NCI-H226 (cell line): ENCODE data around the gene CALCB.
"Not testable (repeated sequence)": the region's sequence is repeated elsewhere in the genome, so short reads cannot be mapped to it uniquely, and the experiment has no call there.

Source experiments
- DNase-seq: peaks from one replicate; pipeline ENCODE4 v3.0.0-alpha.2; 2015

The CALCB gene, protein sequence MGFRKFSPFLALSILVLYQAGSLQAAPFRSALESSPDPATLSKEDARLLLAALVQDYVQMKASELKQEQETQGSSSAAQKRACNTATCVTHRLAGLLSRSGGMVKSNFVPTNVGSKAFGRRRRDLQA

DNA sequence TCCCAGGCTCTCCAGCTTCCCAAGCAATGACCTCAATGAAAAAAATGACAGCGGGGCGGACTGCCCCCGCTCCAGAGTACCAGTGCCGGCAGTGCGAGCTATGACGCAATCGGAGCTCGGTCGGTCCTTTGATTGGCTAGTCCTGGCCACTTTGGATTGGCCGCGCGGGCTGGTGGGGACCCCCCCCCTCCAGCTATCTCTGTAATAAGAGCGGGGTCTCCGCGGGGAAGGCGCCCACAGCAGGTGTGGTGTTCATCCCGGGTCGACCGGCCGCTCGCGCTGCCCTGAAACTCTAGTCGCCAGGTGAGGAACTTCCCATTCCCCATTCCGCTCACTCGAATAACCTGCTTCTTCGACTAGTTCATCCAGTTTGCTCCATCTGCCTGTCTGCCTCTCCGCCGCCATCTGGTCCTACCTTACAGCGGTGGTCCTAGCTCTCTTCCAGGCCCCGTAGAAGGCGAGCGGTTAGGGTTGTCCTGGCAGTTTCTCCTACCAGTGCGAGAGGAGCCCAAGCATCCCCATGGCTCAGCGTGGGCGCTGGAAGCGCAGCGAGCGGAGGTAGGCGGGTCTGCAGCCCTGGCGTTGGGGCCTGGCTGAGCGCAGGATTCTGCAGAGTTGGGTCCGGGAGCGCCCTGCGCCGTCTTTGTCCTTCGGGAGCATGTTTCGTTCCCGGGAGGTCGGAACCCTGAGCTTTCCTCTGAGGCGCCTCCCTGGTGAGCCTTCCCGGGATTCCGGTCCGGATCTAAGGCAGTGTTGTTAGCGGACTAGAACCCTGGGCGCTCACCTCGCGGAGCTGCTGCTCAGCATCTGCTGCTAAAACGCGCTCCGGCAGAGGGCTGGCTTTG is at the start of gene CALCB:
Gene CALCB (plus strand): TSS at position 233 of the 845 bp plus-strand sequence. CDS start 1,126 bp downstream, outside the sequence.
- no peak for DNase-seq

DNA sequence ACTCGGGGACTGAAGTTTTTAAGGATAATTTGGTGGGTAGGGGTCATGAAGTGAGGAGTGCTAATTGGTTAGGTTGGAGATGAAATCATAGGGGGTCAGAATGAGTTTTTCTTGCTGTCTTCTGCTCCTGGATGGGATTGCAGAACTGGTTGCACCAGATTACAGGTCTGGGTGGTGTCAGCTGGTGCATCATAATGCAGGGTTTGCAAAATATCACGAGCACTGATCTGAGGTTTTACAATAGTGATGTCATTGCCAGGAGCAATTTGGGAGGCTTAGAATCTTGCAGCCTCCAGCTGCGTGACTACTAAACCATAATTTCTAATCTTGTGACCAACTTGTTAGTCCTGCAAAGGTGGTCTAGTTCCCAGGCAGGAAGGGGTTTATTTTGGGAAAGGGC is 46.4 kb upstream of the CALCB start:
- DNase-seq: no peak

DNA sequence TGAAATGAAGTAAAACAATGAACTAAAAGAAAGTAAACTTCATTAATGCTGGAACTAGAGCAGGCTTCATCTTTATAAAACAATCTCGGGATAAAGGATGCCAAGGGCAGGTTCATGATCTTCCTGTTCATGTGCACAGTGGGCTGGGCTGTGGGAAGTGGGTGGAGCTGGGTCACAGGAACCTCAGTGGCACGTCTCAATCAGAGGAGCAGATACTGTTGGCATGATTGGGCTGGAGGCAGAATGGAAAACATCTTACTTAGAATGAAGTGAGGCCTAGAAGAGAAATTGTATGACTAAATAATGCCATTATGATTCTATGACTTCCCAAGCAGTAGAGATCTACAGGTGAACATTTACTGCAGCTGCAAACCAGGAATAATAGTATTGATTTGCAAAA is 45.4 kb upstream of the CALCB start:
- DNase-seq: no peak

DNA sequence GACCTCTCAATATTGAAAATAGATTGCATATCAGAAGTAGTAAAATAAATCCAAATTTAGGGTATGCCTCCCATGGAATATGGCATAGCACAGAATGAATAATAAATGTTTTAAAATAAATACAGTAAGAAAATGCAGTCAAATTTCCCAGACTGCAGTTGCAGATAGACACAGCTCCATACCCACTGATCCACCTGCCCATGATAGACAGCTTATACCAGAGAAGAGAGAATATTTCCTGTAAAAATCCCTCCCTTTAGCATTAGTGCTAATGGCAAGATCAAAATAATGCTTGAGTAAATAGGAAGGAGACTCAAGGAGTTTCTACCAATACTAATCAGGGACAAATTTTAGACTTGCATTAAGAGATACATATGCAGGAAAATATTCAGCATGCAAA is 45.0 kb upstream of the CALCB start:
- DNase-seq: no peak

DNA sequence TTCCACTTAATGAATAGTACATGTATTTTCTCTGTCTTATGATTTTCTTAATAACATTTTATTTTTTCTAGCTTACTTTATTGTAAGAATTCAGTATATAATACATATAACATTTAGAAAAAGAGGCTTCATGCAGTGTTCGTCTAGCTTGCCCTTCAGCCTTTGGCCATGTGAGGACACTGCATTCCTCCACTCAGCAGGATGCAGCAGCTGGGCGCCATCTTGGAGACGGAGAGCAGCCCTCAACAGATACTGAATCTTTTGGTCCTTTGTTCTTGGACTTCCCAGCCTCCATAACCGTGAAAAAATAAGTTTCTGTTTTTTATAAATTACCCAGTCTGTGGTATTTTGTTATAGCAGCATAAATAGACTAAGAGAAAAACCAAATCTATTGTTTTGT is 41.4 kb upstream of the CALCB start:
- not testable (repeated sequence) for DNase-seq

DNA sequence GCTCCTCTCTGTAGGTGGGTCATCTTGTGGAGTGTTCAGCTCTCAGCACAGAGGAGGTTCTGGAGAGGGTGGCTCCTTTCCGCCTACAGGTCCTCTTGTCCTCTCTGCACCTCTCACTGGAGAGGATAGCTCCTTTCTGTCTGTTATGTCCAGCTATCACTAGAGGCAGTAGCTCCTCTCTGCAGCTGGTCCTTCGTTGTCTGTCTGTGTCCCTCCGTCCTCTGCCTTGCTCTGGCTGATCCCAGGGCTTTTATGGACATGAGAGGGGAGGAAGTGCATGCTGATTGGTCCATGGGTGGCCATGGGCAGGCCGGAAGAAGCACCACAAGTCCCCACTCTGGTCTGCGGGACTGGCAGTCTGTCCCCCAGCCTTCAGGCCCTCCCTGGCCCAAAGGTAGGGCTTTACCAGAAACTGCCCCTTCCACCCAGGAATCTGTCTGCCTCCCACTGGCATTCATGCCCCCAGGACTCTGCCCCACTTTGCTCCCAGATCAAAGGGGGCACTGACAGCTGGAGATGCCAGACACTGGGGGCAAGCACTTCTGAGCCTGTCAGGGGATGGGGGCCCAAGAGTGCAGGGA is 38.6 kb upstream of the CALCB start:
- no peak for DNase-seq

DNA sequence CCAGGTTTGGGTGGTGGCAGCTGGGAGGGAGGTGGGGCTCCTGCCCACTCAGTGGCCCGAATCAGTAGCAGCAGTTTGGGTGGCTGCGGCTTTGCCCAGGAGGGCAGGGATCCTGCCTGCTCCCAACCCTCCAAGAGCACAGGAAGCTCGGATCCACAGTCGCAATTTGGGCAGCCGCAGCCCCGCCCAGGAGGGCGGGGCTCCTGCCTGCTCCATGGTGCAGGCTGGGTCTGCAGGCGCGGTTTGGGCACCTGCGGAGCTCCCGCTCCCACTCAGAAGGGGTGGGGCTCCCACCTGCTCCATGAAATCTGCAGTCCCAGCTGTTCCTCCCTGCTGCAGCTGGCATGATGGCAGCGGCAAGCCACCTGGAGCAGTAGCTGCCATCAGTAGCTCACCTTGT is 38.1 kb upstream of the CALCB start:
- no peak for DNase-seq

DNA sequence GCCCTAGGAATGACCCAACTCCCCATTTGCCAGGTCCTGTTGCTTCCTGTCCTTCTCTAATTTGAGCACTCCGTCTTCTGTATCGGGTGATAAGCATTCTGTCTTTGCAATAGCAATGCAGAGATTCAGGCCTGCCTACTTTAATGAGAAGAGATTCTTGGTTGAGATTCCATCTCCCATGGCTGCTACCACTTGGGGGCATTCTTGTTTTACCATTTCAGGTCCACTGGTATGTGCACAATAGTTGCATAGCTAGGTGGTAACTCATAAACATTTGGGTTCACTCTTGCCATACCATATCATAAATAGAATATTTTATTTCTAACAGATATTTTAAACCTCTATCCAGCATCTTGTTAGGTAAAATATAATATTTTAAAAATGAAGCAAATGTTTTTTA is 34.4 kb upstream of the CALCB start:
- DNase-seq: no peak

DNA sequence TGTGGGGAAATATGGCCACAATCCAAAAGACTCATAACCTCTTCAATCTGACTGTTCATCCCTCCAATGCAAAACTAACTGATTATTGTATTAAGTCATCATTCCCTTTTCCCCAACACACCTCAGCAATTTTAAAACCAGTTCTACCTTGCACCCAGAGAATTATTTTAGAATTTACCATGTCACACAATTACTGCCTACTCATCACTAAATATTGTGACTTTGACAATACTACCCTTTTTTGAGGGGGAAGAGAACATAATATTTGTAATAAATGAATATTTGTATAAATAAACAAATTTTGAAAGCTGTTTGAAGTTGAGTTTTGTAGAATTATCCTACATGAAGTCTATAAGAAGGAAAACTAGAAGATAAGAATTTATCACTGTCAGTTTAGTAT is 28.2 kb upstream of the CALCB start:
- DNase-seq: no peak

DNA sequence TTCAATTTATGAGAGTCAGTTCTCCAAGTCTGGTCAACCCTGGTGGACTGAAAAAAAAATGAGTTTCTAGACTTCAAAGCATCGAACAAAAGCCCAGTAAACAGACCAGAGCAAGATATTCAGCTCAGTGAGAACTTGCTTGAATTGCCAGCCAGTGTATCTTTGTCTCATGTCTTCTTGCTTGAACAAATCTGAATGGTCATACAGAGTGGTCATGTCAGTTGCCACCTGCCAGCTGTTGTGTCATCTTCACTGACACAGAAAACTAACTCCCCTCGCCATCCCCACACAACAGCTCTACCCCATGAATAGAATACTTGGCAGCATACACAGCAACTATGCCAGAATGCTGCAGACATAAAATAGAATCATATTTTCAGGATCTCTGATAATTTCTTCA is 27.5 kb upstream of the CALCB start:
- no peak for DNase-seq

DNA sequence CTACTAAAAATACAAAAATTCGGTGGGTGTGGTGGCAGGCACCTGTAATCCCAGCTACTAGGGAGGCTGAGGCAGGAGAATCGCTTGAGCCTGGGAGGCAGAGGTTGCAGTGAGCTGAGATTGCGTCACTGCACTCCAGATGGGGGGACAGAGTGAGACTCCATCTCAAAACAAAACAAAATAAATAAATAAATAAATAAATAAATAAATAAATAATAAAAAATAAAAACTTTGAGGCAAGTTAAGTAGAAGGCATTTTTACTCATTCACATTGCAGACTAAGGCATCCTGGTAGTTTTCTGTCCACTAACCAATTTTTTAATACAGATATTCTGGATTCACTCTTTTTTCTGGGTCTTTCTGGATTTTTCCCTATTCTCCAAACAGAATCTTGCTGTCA is 26.7 kb upstream of the CALCB start:
- not testable (repeated sequence) for DNase-seq

DNA sequence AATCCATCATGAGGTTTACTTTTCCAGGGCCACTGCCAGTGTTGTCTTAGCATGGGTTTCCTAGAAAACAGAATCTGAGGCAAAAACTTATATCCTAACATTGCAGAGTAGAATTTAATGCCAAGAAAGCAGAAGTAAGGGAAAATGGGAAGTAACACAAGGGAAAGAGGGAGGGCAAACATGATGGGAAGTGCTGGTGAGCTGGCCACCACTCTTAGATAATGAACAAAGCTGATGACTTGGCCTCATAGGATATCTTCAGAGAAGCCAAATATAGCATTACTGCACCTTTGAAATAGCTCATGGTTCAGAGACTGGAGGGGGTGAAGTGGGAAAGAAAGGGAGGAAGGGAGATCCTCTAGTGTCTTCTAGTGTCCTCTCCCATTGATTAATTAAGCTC is 24.8 kb upstream of the CALCB start:
- DNase-seq: no peak

DNA sequence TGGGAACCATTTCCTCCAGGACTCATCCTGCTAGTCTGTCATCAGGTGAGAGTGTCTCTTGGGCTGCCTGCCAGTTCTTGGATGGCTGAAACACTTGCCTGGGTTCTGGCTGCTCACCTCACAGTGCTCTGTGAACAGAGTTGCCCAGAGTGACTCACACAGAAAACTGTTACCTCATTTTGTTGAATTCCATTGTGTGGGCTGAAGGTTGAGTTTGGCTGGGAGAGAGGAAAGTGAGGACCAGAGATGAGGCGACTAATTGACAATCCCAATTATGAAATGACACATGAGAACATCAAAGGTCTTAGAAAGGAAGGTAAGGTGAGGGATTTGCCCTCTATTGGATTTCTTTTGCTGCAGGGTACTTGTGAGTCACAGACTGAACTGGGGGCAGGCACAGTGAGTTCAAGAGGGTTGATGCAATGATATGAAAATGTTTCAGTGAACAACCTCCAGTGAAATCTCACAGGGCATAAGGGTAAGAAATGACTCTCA is 20.2 kb upstream of the CALCB start:
- no peak for DNase-seq

DNA sequence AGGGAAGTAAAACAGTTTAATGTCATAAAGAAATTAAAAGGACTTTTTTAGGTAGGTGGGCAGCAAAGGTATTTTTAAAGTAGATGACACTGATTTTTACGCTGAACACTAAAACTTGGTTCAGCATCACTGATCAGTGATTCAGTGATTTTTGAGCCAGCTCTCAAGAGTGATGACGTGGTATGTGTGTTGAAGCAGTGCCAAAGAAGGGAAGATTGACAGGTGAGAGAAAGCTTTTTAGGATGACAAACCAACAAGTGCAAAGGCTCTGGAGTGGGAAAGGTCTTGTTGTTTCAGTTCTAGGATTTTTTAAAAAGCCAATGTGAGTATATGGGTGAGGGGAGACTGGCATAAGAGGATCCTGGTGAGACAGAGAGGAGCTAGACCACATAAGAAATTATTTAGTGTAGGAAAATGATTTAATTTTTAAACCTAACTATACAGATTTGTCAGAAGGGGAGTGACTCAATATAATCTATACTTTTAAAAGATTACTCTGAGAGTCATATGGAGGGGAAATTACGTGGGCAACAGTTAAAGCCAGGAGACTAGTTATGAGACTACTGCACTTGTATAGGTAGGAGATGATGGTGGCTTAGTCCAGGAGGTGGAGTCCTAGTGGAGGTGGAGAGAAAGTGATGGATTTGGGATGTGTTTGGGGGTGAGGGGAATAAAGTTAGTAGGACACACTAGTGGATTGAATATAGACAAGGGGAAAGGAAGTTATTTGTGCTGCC is 17.6 kb upstream of the CALCB start:
- DNase-seq: no peak

DNA sequence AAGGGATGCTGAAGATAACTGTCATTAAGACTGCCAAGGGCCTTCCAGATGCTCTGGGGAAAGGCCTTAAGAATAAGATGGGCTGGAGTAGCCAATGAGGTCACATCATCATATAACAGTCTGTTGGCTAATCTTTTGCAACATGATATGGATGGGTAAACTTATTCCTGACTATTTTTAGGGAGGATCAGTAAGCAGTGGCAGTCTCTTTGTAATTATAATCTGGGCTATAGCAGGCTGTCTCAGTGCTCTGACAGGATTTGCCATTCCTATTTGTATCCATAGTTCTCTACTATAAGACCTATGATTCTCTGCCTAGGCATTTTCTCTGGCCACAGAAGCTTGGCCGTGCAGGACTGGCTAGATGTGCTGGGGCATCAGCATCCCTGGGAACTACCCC is 16.1 kb upstream of the CALCB start:
- DNase-seq: no peak

DNA sequence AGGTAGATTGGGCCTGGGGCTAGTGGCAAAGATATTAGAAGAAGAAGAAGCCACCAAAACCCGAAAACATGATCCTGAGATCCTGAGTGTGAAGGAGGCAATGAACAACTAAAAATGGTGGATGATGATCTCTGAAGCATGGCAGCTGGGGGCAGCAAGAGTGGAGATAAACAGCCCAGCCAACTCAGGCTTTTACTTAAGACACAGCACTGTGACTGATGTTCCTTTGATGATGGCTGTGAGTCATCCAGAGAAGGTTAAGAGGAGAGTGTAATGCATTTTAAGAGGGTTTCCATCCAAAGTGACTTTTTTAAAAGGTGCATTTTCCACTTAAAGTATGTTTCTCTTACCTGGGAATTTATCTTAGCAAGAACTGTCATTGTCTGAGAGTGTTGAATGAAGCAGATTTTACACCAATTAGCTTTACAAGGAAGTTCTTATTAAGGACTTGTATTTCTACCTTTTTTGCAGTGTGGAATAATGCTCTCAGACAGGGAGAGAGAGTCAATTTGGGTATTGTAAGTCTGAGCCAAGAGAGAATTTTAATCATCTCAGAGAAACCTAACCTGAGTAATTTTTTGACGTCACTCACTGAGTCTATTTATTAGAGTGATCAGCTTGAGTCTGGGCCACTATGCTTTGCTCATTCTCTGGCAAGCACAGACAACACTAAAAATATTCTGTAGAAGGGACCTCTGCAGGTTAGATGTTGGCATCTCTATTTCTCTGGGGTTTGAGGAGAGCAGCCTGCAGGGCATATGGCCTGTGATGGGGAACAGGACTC is 14.1 kb upstream of the CALCB start:
- no peak for DNase-seq

DNA sequence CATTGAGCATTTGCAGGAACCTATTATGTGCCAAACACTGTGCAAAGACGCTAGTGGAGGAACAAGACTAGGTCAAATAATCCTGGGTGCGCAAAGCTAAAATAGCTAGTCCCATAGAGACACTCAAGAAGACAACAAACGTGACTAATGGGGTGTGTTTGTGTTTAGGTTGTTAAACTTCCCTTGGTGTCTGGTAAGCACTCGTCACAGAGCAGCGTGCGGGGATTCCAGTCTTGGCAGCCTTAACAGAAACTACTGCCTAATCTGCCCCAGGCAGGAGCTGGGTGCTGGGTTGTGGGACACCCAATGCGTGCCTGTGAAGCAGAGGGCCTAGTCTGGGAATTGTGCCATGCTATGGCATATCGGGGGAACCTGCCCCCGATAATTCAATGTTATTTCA is 10.8 kb upstream of the CALCB start:
- DNase-seq: no peak

DNA sequence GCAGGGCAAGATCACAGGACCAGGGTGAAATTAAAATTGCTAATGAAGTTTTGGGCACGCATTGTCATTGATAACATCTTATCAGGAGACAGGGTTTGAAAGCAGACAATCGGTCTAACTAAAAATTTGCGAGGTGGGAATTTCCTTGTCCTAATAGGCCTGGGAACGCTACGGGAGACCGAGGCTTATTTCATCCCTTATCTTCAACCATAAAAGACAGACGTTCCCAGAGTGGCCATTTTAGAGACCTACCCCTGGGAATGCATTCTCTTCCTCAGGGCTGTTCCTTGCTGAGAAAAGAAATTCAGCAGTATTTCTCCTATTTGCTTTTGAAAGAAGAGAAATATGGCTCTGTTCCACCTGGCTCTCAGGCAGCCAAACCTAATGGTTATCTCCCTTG is 3.6 kb upstream of the CALCB start:
- DNase-seq: not testable (repeated sequence)

DNA sequence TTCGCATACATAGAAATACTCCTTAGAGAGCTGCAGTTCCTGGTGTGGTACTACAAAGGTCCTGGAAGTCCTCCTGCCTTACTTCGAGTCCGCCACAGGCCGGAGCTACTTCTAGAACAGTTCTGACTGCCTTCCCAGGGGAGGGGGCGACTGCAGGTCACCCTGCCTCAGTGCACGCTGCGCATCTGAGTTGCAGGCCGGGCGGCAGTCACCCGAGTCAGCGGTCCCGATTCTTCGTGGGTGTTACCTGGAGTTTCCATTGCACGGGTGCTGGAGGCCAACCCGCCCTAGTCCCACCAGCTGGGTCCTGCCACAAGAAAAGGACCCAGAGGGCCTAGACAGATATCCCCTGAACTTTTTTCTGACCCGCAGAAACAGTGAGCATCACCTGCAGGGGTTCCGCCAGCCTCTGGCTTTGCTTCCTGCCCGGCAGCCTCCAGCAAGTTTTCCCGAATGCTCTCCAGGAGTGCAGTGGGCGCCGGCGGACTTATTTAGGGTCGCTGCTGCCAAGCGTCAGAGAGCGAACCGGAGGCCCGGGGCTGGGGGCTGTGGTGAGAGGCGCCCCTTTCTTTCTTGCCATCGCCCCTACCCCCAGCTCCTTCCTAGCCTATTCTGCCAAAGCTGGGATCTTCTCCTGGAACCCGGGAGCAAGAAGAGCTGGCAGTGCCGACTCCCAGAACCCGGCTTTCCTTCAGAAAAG is 1.7 kb upstream of the CALCB start:
- DNase-seq: no peak

DNA sequence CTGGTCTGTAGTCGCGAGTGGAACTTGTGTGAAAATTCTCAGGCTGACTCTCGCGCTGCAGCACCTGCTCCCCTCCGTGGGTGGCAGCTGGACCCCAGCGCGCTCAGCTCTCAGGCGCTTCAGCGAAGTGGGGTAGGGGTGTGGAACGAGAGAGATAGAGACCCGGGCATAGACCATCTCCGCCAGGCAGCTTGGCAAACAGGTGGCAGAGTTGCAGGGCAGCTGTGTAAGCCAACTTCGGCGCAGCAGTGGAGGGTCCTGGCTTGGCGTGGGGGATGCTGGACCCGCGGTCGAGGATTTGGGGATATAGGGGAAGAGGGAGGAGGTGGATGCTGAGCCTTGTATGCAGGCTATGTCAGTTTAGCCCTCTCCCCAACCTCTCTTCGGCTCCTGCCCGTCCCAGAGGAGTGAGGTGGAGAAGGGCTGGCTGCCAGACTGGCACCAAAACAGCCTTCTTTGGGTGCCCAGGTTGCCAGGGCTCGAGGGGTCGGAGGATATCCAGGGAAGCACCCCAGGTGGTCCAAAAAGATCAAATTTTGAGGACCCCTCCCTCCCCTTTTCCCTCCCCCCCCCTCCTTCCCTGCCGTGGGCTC is 746 bp upstream of the CALCB start:
- no peak for DNase-seq
